Ascending aorta (tissue), 2 donors: Measurements from ENCODE around the gene JMJD6. TPM values are rescaled to one million over a fixed set of nuclear protein-coding genes. Genes with fewer than 3 reads are reported as not detected.

Experiments used
- DNase-seq, 2 donors: peaks; one replicate each; pipeline ENCODE4 v3.0.0-alpha.2; 2019; ENCODE audit warnings: low spot score in 2 of 2
- H3K27ac ChIP-seq, 2 donors: fragments of 200-600 bp; sonication (generic); one replicate each; pipeline ENCODE4 v1.5.1; 2016 to 2017; ENCODE audit warnings: mild to moderate bottlenecking in 1 of 2
- H3K27me3 ChIP-seq: fragments of 200-600 bp; sonication (generic); one replicate; pipeline ENCODE4 v1.5.1; 2017
- H3K36me3 ChIP-seq, 2 donors: fragments of 200-600 bp; sonication (generic); one replicate each; pipeline ENCODE4 v1.5.1; 2016
- H3K4me1 ChIP-seq, 2 donors: fragments of 200-600 bp; sonication (generic); one replicate each; pipeline ENCODE4 v1.5.1; 2016 to 2017; ENCODE audit warnings: mild to moderate bottlenecking in 1 of 2
- H3K4me3 ChIP-seq, 2 donors: fragments of 200-600 bp; sonication (generic); one replicate each; pipeline ENCODE4 v1.5.1; 2016 to 2017; ENCODE audit warnings: mild to moderate bottlenecking in 1 of 2
- H3K9me3 ChIP-seq, 2 donors: fragments of 200-600 bp; sonication (generic); one replicate each; pipeline ENCODE4 v1.5.1; 2016
- intact Hi-C: fragments of 100-400 bp; cut with DNase I; formaldehyde crosslinking; loops from one replicate; pipeline ENCODE4 v1.15.1; 2023
- total RNA-seq: library from RNA; depleted of rRNA; stranded (reverse); fragments of >200 nt; gene quantifications from one replicate; pipeline ENCODE4 v1.1.0, GENCODE V29; 2016
- TF ChIP-seq, protein P1 (sequence below), 3 experiments: fragments of 200-600 bp in 2 of 3; fragments of 450-650 bp in 1 of 3; sonication (generic) in 2 of 3; IDR thresholded peaks; one replicate each; pipeline ENCODE4 v1.5.1; 2016 to 2019; ENCODE audit warnings: antibody characterized with exemption in 3 of 3, mild to moderate bottlenecking in 1 of 3, moderate library complexity in 1 of 3

The JMJD6 gene
- total RNA-seq, 1 donor from 2014 or later, result 29.4 TPM

GRCh38 chr17:76683011-76683755 lies 43.2 kb downstream of the JMJD6 start:
- intact Hi-C loops, result no loop called here
- H3K27ac ChIP-seq, result peak overlapping the region in 1 of 2 donors; percentile 23
- H3K36me3 ChIP-seq, result peaks cover 34 to 63% of the 10 kb centered on the region in 2 donors
- TF ChIP-seq, protein P1, sequence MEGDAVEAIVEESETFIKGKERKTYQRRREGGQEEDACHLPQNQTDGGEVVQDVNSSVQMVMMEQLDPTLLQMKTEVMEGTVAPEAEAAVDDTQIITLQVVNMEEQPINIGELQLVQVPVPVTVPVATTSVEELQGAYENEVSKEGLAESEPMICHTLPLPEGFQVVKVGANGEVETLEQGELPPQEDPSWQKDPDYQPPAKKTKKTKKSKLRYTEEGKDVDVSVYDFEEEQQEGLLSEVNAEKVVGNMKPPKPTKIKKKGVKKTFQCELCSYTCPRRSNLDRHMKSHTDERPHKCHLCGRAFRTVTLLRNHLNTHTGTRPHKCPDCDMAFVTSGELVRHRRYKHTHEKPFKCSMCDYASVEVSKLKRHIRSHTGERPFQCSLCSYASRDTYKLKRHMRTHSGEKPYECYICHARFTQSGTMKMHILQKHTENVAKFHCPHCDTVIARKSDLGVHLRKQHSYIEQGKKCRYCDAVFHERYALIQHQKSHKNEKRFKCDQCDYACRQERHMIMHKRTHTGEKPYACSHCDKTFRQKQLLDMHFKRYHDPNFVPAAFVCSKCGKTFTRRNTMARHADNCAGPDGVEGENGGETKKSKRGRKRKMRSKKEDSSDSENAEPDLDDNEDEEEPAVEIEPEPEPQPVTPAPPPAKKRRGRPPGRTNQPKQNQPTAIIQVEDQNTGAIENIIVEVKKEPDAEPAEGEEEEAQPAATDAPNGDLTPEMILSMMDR (IDR thresholded peaks at IDR 0.05), result no peak
- peaks cover 4 to 16% of the 10 kb centered on the region in 2 donors for H3K4me1 ChIP-seq
- DNase-seq, result no peak
- no peak overlapping the region for H3K4me3 ChIP-seq
- no peaks in the 10 kb centered on the region for H3K9me3 ChIP-seq
- no peaks in the 10 kb centered on the region for H3K27me3 ChIP-seq

- intact Hi-C loops, result no loop called here
- H3K9me3 ChIP-seq, result no peaks in the 10 kb centered on the region
- H3K4me3 ChIP-seq, result no peak overlapping the region
- H3K36me3 ChIP-seq, result peaks cover 39 to 69% of the 10 kb centered on the region in 2 donors
- H3K27me3 ChIP-seq, result no peaks in the 10 kb centered on the region
- peaks cover 0 to 8% of the 10 kb centered on the region in 2 donors for H3K4me1 ChIP-seq
- no peak for DNase-seq
- H3K27ac ChIP-seq, result peak overlapping the region in 1 of 2 donors; percentile 1
- TF ChIP-seq, protein P1 (IDR thresholded peaks at IDR 0.05), result no peak
Measured at GRCh38 chr17:76682296-76682695, 44.1 kb downstream of the JMJD6 start.

GRCh38 chr17:76681222-76682137 lies 44.9 kb downstream of the JMJD6 start:
- H3K4me3 ChIP-seq, result no peak overlapping the region
- peak overlapping the region; percentile 1 to 33 for H3K27ac ChIP-seq
- peaks cover 48 to 77% of the 10 kb centered on the region in 2 donors for H3K36me3 ChIP-seq
- intact Hi-C loops, result no loop called here
- no peaks in the 10 kb centered on the region for H3K9me3 ChIP-seq
- peaks cover 0 to 1% of the 10 kb centered on the region in 2 donors for H3K4me1 ChIP-seq
- TF ChIP-seq, protein P1 (IDR thresholded peaks at IDR 0.05), result peak; percentile 45 to 73 (median 54)
- peak in 1 of 2 donors; percentile 77 for DNase-seq
- H3K27me3 ChIP-seq, result no peaks in the 10 kb centered on the region

- H3K27ac ChIP-seq, result no peak overlapping the region
- H3K9me3 ChIP-seq, result no peaks in the 10 kb centered on the region
- no peak for DNase-seq
- peaks cover 51 to 66% of the 10 kb centered on the region in 2 donors for H3K36me3 ChIP-seq
- TF ChIP-seq, protein P1 (IDR thresholded peaks at IDR 0.05), result no peak
- H3K4me1 ChIP-seq, result no peaks in the 10 kb centered on the region
- intact Hi-C loops, result no loop called here
- H3K4me3 ChIP-seq, result no peak overlapping the region
- no peaks in the 10 kb centered on the region for H3K27me3 ChIP-seq
Measured at GRCh38 chr17:76679239-76679638, 47.2 kb downstream of the JMJD6 start.

DNA sequence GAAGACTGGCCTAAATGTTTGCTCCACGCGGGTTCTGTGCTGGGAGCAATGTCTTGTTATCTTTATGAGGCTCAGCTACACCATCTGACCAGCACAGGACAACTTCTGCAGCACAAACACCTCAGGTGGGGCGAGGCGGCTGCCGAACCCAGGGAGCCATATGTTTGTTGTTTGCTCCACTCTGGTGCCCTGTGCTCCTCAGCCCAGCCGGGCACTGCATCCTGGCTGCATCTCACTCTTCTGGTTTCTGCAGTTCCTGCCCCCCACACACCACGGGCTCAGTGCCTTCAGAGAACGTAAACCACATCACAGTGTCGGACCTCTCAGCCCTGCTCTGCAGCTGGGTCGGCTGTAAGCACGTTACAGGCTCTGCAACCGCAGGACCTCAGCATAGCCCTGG lies 48.1 kb downstream of the JMJD6 start:
- TF ChIP-seq, protein P1 (IDR thresholded peaks at IDR 0.05), result no peak
- Histone ChIP-seq H3K9me3 (no peaks in the 10 kb centered on the region), H3K4me1 (no peaks in the 10 kb centered on the region), H3K36me3 (peaks cover 43 to 57% of the 10 kb centered on the region in 2 donors), H3K4me3 (no peak overlapping the region), H3K27me3 (no peaks in the 10 kb centered on the region), H3K27ac (no peak overlapping the region)
- intact Hi-C loops, result no loop called here
- no peak for DNase-seq
